Measurements from ENCODE around the gene ABCA12. TPM values are rescaled to one million over a fixed set of nuclear protein-coding genes. Genes with fewer than 3 reads are reported as not detected.

Gene ABCA12
- total and polyA plus RNA-seq, 2 of the 13 experiments (the other 11 are each of a cell fraction or from before 2014, with no cell fraction given), result 0.02 to 0.07 TPM

DNA sequence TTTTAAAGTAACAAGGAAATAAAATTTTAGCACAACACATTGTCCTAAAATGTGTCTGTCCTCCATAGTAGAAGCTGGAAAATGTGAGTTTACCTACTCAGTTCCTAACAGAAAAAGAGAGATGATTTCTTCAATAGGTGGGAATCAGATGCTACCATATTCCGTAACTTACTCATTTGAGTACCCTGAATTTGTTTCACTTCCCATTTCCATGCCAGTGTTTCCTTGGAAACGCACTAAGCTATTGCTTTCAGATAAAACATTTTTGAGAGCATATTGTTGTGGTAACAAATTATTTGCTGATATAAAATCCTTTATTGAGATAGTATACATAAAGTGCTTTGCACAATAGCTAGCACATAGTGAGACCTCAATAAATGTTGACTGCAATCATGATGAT, 191.5 kb downstream of the ABCA12 start:
- in situ Hi-C loops (cut with HindIII; ENCODE audit: extremely low pct_ligation_motif_present, low pct_unique_long_range_greater_than_20kb) (no loop called here), intact Hi-C loops (cut with micrococcal nuclease; ENCODE audit: unreplicated experiment) (no loop called here)
- H3K4me1 ChIP-seq (ENCODE audit: insufficient read depth, low read length), result no peaks in the 10 kb centered on the region
- TF ChIP-seq BATF2 (CRISPR knock-in tag; IDR thresholded peaks at IDR 0.05), result no peak
- no peak for TF ChIP-seq SUZ12 (IDR thresholded peaks at IDR 0.05; ENCODE audit: low read depth, low read length)
- no peak for TF ChIP-seq ZNF44 (CRISPR knock-in tag; IDR thresholded peaks at IDR 0.05)
- no peak for TF ChIP-seq ZNF343 (CRISPR knock-in tag; IDR thresholded peaks at IDR 0.05)
- TF ChIP-seq NCOA1 (CRISPR knock-in tag; IDR thresholded peaks at IDR 0.05), result no peak
- no peak for TF ChIP-seq ZBTB8A (CRISPR knock-in tag; IDR thresholded peaks at IDR 0.05; ENCODE audit: borderline replicate concordance, low read depth)
- TF ChIP-seq JDP2 (CRISPR knock-in tag; IDR thresholded peaks at IDR 0.05; ENCODE audit: borderline replicate concordance), result no peak
- no peak for TF ChIP-seq HNF1A (IDR thresholded peaks at IDR 0.05; ENCODE audit: low read depth)
- no peak for TF ChIP-seq HNF1A (CRISPR knock-in tag; IDR thresholded peaks at IDR 0.05; ENCODE audit: borderline replicate concordance)
- no peak overlapping the region for H2AFZ ChIP-seq (ENCODE audit: low read length)
- CTCF ChIA-PET (ENCODE audit: low intra/inter-chr PET ratio, low total read pairs), result no interaction called here
- POLR2A ChIA-PET, result no interaction called here
- H3K4me3 ChIP-seq (replicated peaks in 1 of 3; ENCODE audit: insufficient read depth in 1 of 3, low read depth in 2 of 3, low read length in 3 of 3), result no peak overlapping the region
- no peaks in the 10 kb centered on the region for H3K9me3 ChIP-seq (ENCODE audit: low read length)
- H3K36me3 ChIP-seq (replicated peaks in 1 of 2; ENCODE audit: control insufficient read depth in 1 of 2, insufficient read depth in 2 of 2, low read length in 2 of 2), result no peaks in the 10 kb centered on the region
- H3K27ac ChIP-seq (ENCODE audit: extremely low read length, insufficient read depth, low read length), result no peak overlapping the region
- FAIRE-seq (no peak), DNase-seq (ENCODE audit: low spot score) (no peak), ATAC-seq (no peak)
- 20% methylated on average over 2 of the region's 2 CpGs for WGBS (ENCODE audit: low lambda C conversion rate)
- H3K27me3 ChIP-seq (ENCODE audit: control insufficient read depth in 1 of 2, insufficient read depth in 2 of 2, low read length in 2 of 2), result no peaks in the 10 kb centered on the region
- H4K20me1 ChIP-seq (ENCODE audit: insufficient read depth, low read length), result no peaks in the 10 kb centered on the region
- H3K79me2 ChIP-seq (ENCODE audit: insufficient read depth, low read length), result no peaks in the 10 kb centered on the region
- no peak overlapping the region for H3K9ac ChIP-seq (ENCODE audit: insufficient read depth, low read depth, low read length)
- BruUV-seq (replicated peaks), result no TSS peak
- H3K4me2 ChIP-seq (ENCODE audit: low read depth, low read length), result no peak overlapping the region

All from HepG2 (cell line).